Measurements from ENCODE around the gene CHPF2.

DNA sequence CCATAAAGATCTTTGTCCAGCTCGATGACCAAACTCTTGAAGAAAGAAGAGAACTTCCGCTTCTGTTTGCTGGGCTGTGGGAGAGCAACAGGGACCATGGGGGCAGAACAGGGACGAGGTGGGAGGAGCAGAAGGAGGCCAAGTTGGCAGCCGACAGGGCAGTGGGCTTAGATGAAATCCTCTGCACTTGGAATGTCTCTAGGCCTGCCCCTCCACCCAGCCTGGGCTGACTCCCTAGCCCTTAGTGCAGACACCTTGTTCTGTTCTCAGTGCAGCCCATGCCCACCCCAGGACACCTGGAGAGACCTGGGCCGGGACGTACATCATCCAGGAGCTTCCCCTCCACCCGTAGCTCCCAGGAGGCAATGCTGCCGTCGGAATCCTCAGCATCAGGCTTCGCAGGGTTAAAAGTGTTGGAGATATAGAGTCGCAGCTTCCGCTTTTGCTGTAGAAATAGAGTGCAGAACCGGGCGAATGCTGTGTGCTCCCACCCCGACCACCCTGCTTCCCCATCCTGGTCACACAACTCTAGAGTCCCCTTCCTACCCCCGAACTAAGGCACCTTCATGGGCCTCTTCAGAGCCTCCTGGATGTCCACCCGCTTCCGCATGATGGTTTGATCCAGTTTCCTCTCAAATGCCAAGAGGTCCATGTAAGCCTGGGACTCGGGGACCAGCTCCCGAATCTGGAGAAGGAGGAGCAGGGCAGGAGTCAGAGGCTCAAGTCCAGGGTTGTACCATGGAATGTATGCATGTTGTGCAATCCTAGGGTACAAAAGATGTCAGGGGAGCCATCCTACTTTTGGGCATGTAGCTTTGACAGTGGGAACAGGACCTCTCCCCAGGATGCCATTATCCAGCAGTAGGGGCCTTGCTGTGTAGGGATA lies 10.1 kb downstream of the CHPF2 start:
- no peak for TF ChIP-seq EZH2 (IDR thresholded peaks at IDR 0.05; ENCODE audit: low read length)
- TF ChIP-seq, protein P1, sequence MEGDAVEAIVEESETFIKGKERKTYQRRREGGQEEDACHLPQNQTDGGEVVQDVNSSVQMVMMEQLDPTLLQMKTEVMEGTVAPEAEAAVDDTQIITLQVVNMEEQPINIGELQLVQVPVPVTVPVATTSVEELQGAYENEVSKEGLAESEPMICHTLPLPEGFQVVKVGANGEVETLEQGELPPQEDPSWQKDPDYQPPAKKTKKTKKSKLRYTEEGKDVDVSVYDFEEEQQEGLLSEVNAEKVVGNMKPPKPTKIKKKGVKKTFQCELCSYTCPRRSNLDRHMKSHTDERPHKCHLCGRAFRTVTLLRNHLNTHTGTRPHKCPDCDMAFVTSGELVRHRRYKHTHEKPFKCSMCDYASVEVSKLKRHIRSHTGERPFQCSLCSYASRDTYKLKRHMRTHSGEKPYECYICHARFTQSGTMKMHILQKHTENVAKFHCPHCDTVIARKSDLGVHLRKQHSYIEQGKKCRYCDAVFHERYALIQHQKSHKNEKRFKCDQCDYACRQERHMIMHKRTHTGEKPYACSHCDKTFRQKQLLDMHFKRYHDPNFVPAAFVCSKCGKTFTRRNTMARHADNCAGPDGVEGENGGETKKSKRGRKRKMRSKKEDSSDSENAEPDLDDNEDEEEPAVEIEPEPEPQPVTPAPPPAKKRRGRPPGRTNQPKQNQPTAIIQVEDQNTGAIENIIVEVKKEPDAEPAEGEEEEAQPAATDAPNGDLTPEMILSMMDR (optimal IDR thresholded peaks at IDR 0.05 in 1 of 3, IDR thresholded peaks at IDR 0.05 in 1 of 3, conservative IDR thresholded peaks at IDR 0.05 in 1 of 3; ENCODE audit: extremely low read depth in 1 of 3, insufficient read depth in 2 of 3, low read length in 3 of 3), result no peak
